ENCODE data around the gene SORBS2.

The SORBS2 gene

DNA sequence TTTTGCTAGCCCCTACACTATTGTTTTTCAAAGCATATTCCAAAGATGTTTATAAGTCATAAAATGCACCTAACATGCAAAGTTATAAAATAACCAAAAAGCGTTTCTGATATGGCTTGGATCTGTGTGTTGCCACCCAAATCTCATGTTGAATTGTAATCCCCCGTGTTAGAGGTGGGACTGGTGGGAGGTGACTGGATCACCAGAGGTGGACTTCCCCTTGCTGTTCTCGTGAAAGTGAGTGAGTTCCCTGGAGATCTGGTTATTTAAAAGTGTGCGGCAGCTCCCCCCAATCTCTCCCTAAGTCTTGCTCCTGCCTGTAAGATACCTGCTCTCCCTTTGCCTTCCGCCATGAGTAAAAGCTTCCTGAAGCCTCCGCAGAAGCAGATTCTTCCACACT lies 22.8 kb upstream of the SORBS2 start:
- DNase-seq (ENCODE audit: low read depth), result no peak

DNA sequence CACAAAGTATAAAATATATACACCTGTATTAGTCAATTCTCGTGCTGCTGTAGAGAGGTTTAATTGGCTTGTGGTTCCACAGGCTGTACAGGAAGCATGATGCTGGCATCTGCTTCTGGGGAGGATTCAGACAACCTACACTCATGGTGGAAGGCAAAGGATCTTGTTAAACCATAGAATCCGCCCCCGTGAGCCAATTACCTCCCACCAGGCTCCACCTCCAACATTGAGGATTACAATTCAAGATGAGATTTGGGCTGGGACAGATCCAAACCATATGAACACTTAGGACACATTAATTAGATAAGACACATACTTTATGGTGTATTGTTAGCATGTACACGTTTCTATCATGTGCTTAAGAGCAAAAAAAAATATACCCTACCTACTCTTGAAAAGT lies 22.1 kb upstream of the SORBS2 start:
- no peak for DNase-seq (ENCODE audit: low read depth)

DNA sequence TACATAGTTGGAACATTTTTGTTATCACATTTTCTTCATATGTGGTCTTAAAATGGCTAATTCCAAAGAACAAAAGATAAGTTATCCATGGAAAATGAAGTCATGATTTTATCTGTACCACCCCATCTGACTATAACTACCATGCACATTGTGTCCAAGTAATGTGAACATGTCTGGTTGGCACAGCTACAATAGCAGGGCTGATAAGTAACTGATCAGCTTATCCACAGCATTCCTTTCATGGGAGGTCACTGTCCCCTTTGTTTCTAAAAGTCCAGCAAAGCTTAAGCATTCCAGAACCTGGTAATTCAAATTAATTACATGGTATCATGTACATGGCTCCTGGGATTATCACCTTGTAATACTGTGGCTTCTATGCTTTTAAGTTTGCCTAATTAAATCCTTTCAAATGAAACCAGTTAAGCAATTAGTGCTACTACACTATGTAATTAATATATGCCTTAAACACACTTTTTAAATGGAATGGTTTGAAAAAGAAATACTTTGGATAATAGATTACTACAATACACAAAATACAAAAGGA lies 21.1 kb upstream of the SORBS2 start:
- no peak for DNase-seq (ENCODE audit: low read depth)

DNA sequence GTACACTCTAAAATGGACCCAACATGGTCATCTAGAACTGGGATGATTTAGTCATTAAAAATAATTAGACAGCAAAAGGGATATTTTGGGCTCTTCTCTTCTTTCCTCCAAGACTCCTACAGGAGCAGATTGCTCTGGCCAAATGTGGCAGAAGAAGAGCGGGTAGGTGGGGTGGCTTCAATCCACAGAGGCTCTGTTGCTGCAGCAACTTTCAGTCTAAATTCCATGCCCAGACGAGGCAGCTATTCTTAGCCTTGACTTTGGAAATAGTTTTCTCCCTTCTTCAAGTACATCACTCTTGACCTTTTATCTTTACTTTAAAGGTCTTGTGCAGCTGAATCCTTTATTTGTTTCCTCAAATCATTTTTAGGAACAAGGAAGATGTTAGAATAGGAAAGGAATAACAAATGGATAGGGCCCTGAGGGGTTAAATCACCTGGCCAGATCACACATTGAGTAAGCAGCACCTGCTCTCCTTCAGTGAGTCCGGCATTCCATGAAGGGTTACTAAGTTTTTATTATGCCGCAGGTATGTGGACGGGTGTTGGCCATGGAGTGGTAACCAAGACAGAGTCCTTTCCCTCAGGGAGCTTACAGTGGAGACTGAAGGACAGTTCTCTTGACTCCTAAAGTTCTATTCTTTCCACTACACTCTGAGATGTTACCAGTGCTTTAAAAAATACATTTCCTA lies 19.3 kb upstream of the SORBS2 start:
- no peak for DNase-seq (ENCODE audit: low read depth)

DNA sequence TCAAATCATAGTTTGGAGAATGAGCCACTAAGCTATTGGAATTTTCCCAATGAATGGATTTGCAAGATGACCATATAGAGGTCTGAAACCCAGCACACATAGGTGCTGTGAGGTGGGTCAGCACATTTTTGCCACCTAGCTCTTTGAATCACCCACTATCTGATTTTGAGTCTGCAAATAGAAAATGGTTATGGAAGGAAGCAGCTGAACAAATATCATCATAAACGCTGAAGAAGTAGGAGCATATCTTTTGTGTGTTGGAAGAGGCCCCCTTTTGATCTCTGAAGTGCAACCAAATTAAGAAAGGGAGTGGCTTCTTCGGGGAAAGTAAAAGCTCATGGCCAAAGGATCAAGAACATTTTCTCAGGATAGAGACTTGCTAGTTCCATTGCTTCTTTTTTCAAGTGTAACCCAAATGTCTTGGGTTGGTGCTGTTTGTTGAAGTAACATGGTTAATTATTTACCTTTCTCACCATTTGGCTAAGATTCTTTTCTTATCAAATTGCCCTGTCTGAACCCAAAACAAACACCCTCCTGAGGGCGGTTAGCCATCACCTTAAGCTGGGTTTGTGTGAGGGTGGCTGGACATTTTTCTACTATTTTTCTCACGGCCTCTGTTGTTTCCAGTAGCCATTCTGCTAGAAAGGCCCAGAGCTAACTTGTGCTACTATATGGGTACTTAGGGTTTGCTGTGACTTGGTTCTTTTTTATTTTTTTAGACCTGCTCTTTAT lies 18.4 kb upstream of the SORBS2 start:
- no peak for DNase-seq (ENCODE audit: low read depth)

DNA sequence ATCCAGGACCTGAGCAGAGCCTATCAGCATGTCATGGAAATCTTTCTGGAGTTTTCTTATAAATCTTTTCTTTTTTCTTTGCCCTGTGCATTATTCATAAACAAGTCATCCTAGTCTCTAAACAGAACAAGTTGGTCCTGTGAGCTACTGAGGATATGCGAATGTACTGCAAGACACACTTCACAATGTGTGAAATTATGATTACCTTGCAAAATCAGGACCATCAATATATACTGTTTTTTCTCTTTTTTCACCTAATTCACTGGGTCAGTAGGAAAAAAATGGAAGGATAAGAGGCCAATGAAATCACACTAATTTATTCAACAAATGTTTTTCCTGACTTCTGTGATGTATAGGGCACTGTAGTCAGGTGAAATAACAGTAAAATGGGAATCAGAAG lies 14.4 kb upstream of the SORBS2 start:
- no peak for DNase-seq (ENCODE audit: low read depth)

DNA sequence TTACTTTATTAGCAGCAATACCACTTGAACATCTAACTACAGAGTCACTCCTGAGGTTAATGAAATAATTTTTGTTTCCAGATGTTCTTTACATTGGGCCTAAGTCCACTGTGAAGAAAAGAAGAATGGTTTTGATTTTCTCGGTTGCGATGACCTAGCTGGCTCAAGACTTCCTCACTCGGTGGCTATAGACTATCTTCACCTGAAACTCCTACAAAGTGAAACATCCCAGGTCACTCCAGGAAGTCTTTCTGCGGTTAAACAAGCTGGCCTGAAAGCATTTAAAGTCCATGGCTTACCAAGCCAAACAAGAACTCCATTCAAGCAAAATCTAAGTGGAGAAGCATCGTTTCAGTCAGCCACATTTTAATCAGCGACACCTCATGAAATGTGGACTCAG lies 13.7 kb upstream of the SORBS2 start:
- no peak for DNase-seq (ENCODE audit: low read depth)

DNA sequence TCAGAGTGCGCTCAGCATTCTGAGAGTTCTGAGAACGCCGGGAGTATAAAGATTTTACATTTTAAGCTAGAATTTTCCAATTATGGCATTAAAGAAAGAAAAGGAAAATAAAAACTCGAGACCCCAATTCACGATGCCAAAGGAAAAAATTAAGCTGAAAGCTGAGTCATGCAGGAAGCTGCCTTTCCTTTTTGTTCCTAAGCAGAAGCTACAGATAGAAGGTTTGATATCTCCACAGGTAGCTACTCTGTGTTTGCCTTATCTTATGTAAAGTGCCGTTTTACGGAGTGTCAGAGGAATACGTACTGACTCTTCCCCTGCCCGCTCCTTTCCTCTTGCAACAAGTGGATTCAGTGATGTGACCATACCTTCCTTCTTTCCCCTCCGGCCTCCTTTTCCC lies 10.8 kb upstream of the SORBS2 start:
- no peak for DNase-seq (ENCODE audit: low read depth)

DNA sequence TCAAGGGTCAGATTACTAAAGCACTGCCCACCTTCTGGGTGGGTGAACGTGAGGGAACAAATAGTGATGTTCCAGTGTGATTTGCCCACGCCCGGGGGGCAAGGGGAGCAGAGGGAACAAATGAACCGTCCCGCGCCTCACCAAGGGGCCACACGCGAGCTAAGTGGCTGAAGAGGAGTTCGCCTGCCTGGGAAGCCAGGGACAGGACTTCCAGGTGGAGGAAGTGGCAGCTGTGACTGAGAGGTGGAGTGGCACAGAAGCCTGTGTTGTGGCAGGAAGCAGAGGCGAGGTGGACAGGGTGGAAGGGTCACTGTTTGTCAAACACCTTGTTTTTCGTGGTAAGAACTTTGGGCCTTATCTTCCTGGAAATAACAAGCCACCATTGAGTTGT lies 9.0 kb upstream of the SORBS2 start:
- no peak for DNase-seq (ENCODE audit: low read depth)

DNA sequence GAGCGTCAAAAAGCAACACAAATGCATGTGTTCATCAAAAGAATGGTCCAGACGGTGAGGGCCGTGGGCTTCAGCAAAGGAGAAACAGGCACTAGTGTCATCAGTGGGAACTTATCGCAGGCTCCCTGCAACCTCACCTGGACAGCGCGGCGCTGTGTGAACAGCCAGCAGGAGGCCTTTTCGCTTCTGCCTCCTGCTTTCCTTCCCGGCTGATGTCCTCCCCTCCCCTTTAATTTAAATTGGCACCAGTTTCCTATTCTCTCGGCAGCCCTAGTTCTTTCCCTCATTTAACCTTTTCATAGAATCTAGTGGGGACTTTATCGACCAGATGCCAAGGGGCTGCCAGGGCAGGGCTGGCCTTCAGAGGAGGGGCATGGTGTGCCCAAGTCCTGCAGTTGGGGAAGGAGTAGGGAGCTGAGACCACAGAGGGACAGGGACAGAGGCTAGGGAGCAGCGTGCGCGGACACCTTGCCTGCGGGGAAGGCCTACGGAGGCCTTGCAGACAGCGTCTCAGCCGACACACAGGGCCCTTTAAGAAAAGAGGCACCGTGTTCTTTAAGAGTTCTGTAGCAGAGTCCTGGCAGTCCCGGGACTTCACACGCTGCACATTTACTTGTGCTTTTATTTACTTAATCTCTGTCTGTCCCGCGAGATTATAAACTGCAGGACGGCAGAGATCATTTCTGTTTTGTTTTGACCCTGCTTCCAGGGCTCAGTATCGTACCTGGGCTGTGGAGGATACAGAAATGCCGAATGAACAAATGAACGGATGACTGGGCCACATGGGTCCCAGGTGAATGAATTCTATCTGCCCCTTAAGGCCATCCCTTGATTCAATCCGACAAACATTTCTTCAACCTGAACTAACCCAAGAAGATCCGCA lies 8.4 kb upstream of the SORBS2 start:
- DNase-seq (ENCODE audit: low read depth), result no peak

DNA sequence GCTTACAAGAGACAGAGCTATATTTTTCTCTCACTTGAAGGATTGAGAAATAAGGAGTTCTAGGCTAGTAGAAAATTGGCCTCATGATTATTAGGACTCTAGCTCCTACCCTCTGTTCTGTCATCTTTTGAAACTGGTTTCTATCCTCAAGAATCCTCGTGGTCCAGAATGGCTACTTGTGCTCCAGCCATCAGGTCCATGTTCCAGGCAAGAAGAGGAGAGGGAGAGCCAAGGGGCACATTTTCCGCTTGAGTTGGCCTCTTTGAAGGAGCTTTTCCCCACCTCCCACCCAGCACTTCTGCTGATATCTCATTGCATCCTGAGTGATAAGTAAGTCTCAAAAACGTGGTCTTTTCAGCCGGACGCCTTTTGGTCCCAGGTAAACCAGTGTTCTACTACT lies 7.2 kb upstream of the SORBS2 start:
- no peak for DNase-seq (ENCODE audit: low read depth)

DNA sequence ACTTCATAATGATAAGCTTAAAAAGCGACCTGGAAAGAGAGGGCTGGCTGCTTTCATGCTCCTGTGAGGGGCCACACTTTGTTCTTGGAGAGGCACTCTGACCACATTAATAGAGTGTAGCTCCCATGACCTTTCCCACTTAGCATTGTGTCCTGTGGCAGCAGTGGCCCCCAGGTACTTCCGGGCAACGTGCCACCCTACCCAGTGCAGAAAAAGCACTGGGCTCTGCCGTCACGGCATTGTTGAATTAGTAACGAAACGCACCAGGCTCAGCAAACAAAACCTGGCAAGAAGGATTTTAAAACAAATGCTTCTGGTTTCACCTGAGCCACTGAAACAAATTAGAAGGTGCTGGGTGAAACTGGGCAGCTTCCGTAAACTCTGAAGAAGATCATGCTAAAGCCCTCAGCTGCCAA lies 5.4 kb upstream of the SORBS2 start:
- DNase-seq (ENCODE audit: low read depth), result no peak

DNA sequence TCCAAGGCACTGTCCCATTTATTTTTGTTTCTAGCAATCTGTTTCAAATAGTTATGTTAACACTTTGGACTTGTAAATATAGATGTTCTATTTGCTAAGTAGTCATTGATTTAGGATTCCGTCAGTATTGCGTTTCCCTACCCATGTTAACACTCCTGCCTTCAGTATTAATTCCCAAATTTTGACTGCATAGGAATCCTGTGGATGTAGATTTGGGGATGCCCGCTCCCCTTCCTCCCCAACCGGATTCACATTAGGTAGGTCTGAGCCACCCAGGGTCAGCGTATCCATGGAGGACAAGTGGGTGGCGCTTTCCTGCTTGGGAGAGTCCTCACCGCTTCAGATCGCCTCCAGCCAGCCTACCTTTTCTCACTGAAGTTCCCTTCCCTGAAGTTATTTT lies 1.1 kb upstream of the SORBS2 start:
- DNase-seq (ENCODE audit: low read depth), result no peak

DNA sequence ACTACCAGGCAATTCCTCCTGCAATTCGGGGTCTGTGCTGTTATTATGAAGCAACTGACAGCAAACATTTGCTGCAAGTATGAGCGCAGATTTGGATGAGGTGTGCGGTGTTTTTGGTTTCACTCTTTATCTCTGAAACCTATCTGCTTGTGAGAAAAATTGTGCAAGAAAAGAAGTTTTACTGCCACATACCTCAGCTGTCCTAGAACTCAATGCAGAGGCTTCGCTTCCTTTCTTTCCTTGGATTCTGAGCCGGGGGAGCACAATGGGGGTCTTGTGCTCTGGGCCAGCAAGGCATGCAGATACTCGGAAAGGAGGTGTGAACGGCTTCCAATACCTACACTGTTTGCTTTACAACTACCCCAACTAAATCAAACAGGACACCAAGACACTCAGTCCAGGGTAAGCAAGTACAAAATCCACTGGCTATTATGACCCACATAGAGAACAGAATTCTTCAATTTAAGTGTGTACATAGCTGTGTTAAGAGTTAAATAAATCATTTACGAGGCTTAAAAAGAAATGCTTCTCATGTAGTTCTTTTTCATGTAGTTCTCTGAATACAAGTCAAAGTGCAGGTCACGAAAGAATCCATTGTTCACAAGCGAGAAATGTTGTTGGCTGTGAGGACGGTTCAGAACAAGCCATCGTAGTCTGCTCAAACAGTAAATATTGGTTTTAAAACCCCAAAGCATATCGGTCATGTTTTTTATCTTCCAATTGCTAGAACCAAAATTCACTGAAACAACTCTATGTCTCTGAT lies 1.1 kb downstream of the SORBS2 start:
- no peak for DNase-seq (ENCODE audit: low read depth)

DNA sequence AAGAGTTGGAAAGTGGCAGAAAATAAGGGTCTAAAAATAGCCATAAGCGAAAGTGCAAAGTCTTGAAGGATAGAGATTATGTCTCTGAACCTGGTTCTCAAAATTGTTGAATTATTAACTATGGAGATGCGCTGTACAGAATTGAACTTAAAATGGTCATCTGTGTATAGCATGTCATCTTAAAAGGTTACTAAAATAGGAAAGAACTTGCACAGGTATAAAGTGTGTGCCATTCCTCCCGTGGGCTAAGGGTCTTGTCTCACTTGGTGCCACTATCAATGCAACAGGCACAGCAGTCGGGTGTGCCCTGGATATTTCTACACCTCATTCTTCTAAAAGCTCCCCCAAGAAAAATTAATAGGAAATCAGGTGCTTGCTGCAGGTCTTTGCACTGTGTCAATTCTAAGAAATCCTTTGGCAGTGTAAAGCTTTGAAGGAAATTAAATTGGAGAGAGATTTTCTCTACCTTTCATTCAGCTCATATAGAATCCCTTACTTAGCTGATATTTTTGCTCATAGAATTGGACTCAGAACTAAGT lies 2.4 kb downstream of the SORBS2 start:
- no peak for DNase-seq (ENCODE audit: low read depth)

DNA sequence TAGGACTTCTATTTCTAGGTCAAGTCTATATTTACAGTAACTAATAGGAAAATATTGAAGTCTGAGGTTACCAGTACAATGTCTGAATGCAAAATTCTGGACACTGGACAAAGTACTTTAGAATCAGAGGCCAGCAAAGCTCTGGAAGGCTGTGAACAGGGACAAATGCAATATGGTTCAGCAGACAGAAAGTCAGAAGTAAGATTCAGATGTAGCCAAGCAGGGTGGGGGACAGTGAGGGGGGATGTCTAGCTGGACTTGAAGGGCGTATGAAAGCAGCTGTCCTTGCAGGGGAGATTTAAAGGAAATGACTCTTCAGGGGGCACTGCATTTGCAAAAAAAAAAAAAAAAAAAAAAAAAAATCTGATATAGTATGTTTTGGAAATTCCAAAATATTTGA lies 2.9 kb downstream of the SORBS2 start:
- no peak for DNase-seq (ENCODE audit: low read depth)

DNA sequence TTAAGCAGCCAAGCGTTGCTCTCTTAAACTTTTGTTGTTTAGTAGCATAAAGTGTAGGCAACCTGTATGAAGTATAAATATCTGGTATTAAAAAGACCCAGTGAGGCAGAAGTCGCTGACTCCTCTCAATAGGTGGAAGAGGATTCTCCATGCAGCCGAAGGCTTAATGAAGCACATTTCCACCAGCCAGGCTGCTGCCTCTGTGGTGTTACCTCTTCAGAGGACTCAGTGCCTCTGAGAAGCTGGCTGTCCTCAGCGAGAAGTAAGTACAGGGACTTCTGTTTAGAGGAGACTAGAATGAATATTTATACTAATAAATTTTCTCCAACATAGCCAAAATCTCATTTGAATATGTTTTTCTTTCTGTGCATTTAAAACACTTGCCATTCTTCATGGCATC lies 6.0 kb downstream of the SORBS2 start:
- no peak for DNase-seq (ENCODE audit: low read depth)

DNA sequence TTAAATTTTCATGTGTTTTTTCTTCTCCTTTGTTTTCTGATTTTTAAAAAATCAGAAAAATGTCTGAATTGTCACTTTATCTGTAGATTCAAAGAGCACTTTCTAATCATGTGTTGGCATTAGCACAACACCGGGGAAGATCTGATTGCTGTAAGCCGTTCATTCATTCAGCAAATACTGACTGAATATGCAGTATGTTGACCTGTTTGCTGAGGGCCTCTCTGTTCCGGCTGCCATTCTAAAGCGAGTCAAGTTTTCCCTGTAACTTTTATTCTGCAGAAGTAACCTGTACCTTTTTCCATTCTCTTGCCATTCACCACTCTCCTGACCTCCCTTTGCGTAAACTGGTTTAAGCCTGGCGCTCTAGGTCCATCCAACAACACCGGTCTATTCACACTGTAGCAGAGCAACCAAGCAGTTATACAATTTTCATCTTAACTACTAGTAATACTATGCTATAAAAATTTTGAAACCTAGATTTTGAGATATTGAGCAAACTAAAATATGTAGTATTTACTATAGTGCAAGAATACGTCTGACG lies 6.7 kb downstream of the SORBS2 start:
- DNase-seq (ENCODE audit: low read depth), result no peak

DNA sequence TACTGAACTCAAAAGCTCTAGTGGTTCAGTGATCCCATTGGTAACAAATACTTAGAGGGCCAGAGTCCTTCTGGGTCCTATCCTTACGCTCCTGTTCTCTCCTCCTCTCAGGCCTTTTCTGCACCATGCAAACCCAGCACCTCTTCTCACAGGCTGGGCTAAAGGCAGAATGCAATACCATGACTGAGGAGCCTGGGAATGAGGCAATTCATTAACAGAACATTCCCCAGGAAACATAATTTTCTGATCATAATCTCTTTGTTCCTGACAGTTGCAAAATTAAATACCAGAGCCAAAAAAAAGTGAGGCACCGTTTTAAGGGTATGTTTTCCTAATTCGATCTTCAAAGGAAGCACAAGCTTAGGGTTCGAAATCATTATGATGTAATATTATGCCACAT lies 9.0 kb downstream of the SORBS2 start:
- DNase-seq (ENCODE audit: low read depth), result no peak

DNA sequence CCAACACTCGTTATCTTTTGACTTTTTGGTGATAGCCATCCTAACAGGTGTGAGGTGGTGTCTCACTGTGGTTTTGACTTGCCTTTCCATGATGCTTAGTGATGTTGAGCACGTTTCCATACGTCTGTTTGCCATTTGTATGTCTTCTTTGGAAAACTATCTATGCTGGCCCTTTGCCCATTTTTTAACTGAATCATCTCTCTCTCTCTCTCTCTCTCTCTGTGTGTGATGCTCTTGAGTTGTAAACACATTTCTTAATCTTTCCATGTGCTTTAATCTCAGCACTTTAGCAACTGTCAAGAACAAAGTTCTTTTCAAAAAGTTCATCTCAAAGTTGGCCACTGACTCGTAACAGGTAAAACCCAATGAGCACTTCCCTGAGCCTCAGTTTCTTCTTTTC lies 10.5 kb downstream of the SORBS2 start:
- DNase-seq (ENCODE audit: low read depth), result no peak

DNA sequence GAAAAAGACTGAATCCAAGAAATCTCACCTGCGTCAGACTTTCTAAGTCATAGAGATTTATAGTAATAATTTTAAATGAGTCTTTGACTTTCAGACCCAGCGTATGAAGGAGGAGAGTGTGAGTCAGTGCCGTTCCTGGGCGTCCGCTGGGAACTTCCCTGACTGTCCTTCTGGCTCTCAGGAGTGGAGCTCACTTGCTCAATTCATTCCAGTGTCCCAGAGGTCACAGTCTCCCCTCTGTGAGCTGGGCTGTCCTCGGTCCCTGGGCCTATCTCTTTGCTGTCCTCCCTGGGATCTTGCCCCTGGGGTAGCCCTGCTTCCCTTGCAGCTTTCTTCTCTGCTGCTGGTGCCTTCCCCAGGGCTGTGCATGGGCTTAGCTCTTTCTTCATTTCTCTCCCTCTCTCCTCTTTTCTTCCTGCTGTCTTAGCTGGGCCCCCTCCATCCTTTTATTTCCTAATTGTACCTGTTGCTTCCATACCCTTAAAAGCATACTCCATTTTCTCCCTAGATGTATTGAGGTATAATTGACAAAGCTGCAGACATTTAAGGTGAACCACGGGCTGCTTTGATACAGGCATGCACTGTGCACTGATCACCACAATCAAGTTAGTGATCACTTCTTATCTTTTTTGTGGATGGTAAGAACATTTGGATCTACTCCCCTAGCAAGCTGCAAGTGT lies 11.6 kb downstream of the SORBS2 start:
- DNase-seq (ENCODE audit: low read depth), result no peak

All from stimulated activated CD8-positive, alpha-beta memory T cell treated with anti-CD3 and anti-CD28 coated beads, Interleukin-4, amount 100 ng/mL, for 24 hours (primary cell).